Naive B cell (primary cell): Measurements from ENCODE around the gene CORO1A. TPM values are rescaled to one million over a fixed set of nuclear protein-coding genes. Genes with fewer than 3 reads are reported as not detected.
A peak's percentile ranks its signal among the peaks of the same experiment; 100 is the strongest.
"Not testable (repeated sequence)": the region's sequence is repeated elsewhere in the genome, so short reads cannot be mapped to it uniquely, and the experiment has no call there.

ENCODE experiments used
- ATAC-seq, 2 donors: fragments of 150-1000 bp; cut with Tn5 transposase; 2 replicates each; pipeline ENCODE4 v1.10.0; 2021; ENCODE audit warnings: low read depth in 2 of 2, mild to moderate bottlenecking in 2 of 2, moderate library complexity in 2 of 2
- DNase-seq: peaks from one replicate; pipeline ENCODE4 v3.0.0; 2022
- H3K27ac Mint-ChIP-seq, 6 donors: one replicate each; pipeline ENCODE4 v1.8.0; 2020 to 2022; ENCODE audit warnings: mild to moderate bottlenecking in 6 of 6, mixed read lengths in 6 of 6, moderate library complexity in 5 of 6, inconsistent platforms in 2 of 6
- H3K27me3 Mint-ChIP-seq, 3 donors: one replicate each; pipeline ENCODE4 v1.8.0; 2021 to 2022; ENCODE audit warnings: mixed read lengths in 3 of 3, mild to moderate bottlenecking in 1 of 3
- H3K36me3 Mint-ChIP-seq, 2 donors: one replicate each; pipeline ENCODE4 v1.8.0; 2020 to 2022; ENCODE audit warnings: mixed read lengths in 2 of 2, inconsistent platforms in 1 of 2, mild to moderate bottlenecking in 1 of 2
- H3K4me1 Mint-ChIP-seq, 3 donors: one replicate each; pipeline ENCODE4 v1.8.0; 2020 to 2022; ENCODE audit warnings: mixed read lengths in 3 of 3, inconsistent platforms in 1 of 3, mild to moderate bottlenecking in 1 of 3, moderate library complexity in 1 of 3
- H3K4me3 Mint-ChIP-seq, 8 donors: one replicate each; pipeline ENCODE4 v1.8.0; 2020 to 2022; ENCODE audit warnings: mild to moderate bottlenecking in 8 of 8, mixed read lengths in 8 of 8, moderate library complexity in 8 of 8, inconsistent platforms in 2 of 8
- H3K9me3 Mint-ChIP-seq, 7 donors: one replicate each; pipeline ENCODE4 v1.8.0; 2020 to 2022; ENCODE audit warnings: mixed read lengths in 7 of 7, mild to moderate bottlenecking in 5 of 7, inconsistent platforms in 2 of 7, moderate library complexity in 1 of 7
- polyA plus RNA-seq, 6 donors: library from polyadenylated mRNA; unstranded; fragments of 300-500 nt; fragmentation: Illumina TruSeq; gene quantifications; one replicate each; pipeline ENCODE4 v1.2.3, GENCODE V29; 2021; ENCODE audit warnings: low read depth in 6 of 6

Gene CORO1A
- polyA plus RNA-seq, 6 donors from 2014 or later: 945 to 1,368 (median 1,199) TPM

GRCh38 chr16:30149250-30149930, 34.0 kb upstream of the CORO1A start:
- H3K9me3 Mint-ChIP-seq: peaks cover 0 to 19% (median 7%) of the 10 kb centered on the region in 7 donors
- H3K4me3 Mint-ChIP-seq: no peak overlapping the region
- H3K27me3 Mint-ChIP-seq: no peaks in the 10 kb centered on the region
- no peak for ATAC-seq
- DNase-seq: no peak
- H3K36me3 Mint-ChIP-seq: peaks cover 0 to 5% of the 10 kb centered on the region in 2 donors
- peaks cover 2 to 7% (median 6%) of the 10 kb centered on the region in 3 donors for H3K4me1 Mint-ChIP-seq
- H3K27ac Mint-ChIP-seq: peak overlapping the region in 1 of 6 donors; percentile 15

DNA sequence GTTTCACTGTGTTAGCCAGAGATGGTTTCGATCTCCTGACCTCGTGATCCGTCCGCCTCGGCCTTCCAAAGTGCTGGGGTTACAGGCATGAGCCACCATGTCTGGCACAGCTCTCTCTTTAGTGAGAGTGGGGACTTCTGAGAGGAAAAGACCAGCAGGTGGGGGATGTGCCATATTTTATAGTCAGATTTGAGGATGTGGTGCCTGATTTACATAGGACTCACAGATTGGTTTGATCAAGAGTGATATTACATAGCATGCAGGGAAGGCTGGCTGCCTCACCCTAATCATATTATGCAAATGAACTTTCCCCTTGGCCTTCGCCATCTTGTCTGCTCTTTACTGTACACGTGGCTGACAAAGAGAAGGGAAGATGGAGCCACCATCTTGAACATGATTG, 32.3 kb upstream of the CORO1A start:
- no peaks in the 10 kb centered on the region for H3K27me3 Mint-ChIP-seq
- H3K4me3 Mint-ChIP-seq: peak overlapping the region in 1 of 8 donors; percentile 20
- H3K27ac Mint-ChIP-seq: peak overlapping the region in 1 of 6 donors; percentile 62
- ATAC-seq (peak; percentile 41 to 49), DNase-seq (no peak)
- peaks cover 0 to 7% (median 6%) of the 10 kb centered on the region in 3 donors for H3K4me1 Mint-ChIP-seq
- peaks cover 0 to 5% of the 10 kb centered on the region in 2 donors for H3K36me3 Mint-ChIP-seq
- H3K9me3 Mint-ChIP-seq: peaks cover 0 to 19% (median 7%) of the 10 kb centered on the region in 7 donors

DNA sequence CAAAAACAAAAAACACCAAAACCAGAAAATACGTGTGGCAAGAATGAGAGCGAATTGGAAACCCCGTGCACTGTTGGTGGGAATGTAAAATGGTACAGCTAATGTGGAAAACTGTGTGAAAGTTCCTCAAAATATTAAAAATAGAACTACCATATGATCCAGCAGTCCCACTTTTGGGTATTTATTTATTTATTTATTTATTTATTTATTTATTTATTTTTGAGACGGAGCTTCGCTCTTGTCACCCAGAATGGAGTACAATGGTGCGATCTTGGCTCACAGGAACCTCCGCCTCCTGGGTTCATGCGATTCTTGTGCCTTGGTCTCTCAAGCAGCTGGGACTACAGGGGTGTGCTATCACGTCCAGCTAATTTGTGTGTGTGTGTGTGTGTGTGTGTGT, 30.9 kb upstream of the CORO1A start:
- H3K27ac Mint-ChIP-seq: no peak overlapping the region
- DNase-seq (no peak), ATAC-seq (no peak)
- peaks cover 0 to 7% (median 6%) of the 10 kb centered on the region in 3 donors for H3K4me1 Mint-ChIP-seq
- peaks cover 0 to 19% (median 7%) of the 10 kb centered on the region in 7 donors for H3K9me3 Mint-ChIP-seq
- no peaks in the 10 kb centered on the region for H3K27me3 Mint-ChIP-seq
- H3K36me3 Mint-ChIP-seq: peaks cover 0 to 5% of the 10 kb centered on the region in 2 donors
- no peak overlapping the region for H3K4me3 Mint-ChIP-seq

DNA sequence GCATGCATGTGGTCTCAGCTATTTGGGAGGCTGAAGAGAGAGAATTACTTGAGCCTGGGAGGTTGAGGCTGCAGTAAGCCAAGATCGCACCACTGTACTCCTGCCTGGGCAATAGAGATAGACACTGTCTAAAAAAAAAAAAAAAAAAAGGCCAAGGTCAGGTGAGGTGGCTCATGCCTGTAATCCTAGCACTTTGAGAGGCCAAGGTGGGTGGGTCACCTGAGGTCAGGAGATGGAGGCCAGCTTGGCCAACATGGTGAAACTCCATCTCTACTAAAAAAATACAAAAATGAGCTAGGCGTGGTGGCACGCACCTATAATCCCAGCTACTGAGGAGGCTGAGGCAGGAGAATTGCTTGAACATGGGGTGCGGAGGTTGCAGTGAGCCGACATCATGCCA, 28.2 kb upstream of the CORO1A start:
- Mint-ChIP-seq H3K4me3 (no peak overlapping the region), H3K36me3 (no peaks in the 10 kb centered on the region), H3K9me3 (peaks cover 0 to 5% (median 2%) of the 10 kb centered on the region in 7 donors), H3K4me1 (peaks cover 0 to 7% (median 6%) of the 10 kb centered on the region in 3 donors), H3K27me3 (no peaks in the 10 kb centered on the region), H3K27ac (peak overlapping the region in 1 of 6 donors; percentile 24)
- DNase-seq (no peak), ATAC-seq (no peak)

DNA sequence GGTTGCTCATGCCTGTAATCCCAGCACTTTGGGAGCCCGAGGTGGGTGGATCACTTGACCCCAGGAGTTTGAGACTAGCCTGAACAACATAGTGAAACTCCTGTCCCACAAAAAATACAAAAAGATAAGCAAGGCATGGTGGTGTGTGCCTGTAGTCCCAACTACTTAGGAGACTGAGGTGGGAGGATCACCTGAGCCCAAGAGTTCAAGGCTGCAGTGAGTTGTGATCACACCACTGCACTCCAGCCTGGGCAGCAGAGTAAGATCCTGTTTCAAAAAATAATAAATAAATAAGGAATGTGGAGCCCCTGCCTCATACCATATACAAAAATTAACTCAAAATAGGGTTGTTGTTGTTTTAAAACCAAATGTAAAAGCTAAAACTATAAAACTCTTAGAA, 26.2 kb upstream of the CORO1A start:
- no peaks in the 10 kb centered on the region for H3K9me3 Mint-ChIP-seq
- H3K4me1 Mint-ChIP-seq: no peaks in the 10 kb centered on the region
- peak overlapping the region in 1 of 6 donors; percentile 32 for H3K27ac Mint-ChIP-seq
- no peak overlapping the region for H3K4me3 Mint-ChIP-seq
- no peaks in the 10 kb centered on the region for H3K36me3 Mint-ChIP-seq
- no peaks in the 10 kb centered on the region for H3K27me3 Mint-ChIP-seq
- ATAC-seq (no peak), DNase-seq (no peak)

- Mint-ChIP-seq H3K27ac (peak overlapping the region in 2 of 6 donors; percentile 65 to 77), H3K4me1 (peaks cover 25 to 40% (median 29%) of the 10 kb centered on the region in 3 donors), H3K4me3 (no peak overlapping the region), H3K36me3 (no peaks in the 10 kb centered on the region), H3K9me3 (no peaks in the 10 kb centered on the region), H3K27me3 (no peaks in the 10 kb centered on the region)
- ATAC-seq (no peak), DNase-seq (no peak)
These were observed 19.9 kb upstream of the CORO1A start for GRCh38 chr16:30163538-30163937.

- Mint-ChIP-seq H3K4me1 (peaks cover 25 to 40% (median 29%) of the 10 kb centered on the region in 3 donors), H3K9me3 (no peaks in the 10 kb centered on the region), H3K27me3 (no peaks in the 10 kb centered on the region), H3K4me3 (peak overlapping the region; percentile 3 to 93 (median 74)), H3K27ac (peak overlapping the region in 5 of 6 donors; percentile 13 to 86 (median 81)), H3K36me3 (no peaks in the 10 kb centered on the region)
- DNase-seq: peak; percentile 71
- peak; percentile 100 for ATAC-seq
These were observed 17.1 kb upstream of the CORO1A start for GRCh38 chr16:30166202-30166902.

- peaks cover 25 to 37% (median 29%) of the 10 kb centered on the region in 3 donors for H3K4me1 Mint-ChIP-seq
- H3K27ac Mint-ChIP-seq, H3K36me3 Mint-ChIP-seq, H3K27me3 Mint-ChIP-seq, DNase-seq, ATAC-seq, H3K4me3 Mint-ChIP-seq, H3K9me3 Mint-ChIP-seq: not testable (repeated sequence)
These were observed 14.7 kb upstream of the CORO1A start for GRCh38 chr16:30168746-30169145.

- peaks cover 25 to 36% (median 29%) of the 10 kb centered on the region in 3 donors for H3K4me1 Mint-ChIP-seq
- not testable (repeated sequence) for H3K27ac Mint-ChIP-seq, ATAC-seq, H3K9me3 Mint-ChIP-seq, DNase-seq, H3K36me3 Mint-ChIP-seq, H3K27me3 Mint-ChIP-seq, H3K4me3 Mint-ChIP-seq
These were observed 14.0 kb upstream of the CORO1A start for GRCh38 chr16:30169416-30169815.

DNA sequence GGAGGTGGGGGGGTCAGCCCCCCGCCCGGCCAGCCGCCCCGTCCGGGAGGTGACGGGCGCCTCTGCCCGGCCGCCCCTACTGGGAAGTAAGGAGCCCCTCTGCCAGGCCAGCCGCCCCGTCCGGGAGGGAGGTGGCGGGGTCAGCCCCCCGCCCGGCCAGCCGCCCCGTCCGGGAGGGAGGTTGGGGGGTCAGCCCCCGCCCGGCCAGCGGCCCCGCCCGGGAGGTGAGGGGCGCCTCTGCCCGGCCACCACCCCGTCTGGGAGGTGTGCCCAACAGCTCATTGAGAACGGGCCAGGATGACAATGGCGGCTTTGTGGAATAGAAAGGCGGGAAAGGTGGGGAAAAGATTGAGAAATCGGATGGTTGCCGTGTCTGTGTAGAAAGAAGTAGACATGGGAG, 13.3 kb upstream of the CORO1A start:
- DNase-seq, H3K36me3 Mint-ChIP-seq, ATAC-seq, H3K27me3 Mint-ChIP-seq, H3K9me3 Mint-ChIP-seq, H3K27ac Mint-ChIP-seq, H3K4me3 Mint-ChIP-seq: not testable (repeated sequence)
- H3K4me1 Mint-ChIP-seq: peaks cover 20 to 29% (median 23%) of the 10 kb centered on the region in 3 donors

DNA sequence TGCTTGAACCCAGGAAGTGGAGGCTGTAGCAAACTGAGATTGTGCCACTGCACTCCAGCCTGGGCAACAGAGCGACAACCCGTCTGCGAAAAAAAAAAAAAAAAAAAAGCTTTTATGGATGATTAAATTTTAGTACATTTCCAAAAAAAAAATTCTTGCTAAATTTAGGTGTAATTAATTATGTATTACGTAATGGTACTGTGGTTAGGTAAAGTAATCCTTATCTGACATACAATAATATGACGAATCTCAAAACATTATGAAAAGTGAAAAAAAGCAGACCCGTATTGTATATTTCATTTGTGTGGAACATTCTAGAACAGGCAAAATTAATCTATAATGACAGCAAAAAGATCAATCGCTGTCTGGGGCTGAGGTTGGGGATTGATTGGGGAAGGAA, 10.3 kb upstream of the CORO1A start:
- DNase-seq (no peak), ATAC-seq (no peak)
- no peaks in the 10 kb centered on the region for H3K36me3 Mint-ChIP-seq
- H3K9me3 Mint-ChIP-seq: no peaks in the 10 kb centered on the region
- peaks cover 0 to 6% (median 0%) of the 10 kb centered on the region in 3 donors for H3K4me1 Mint-ChIP-seq
- H3K27ac Mint-ChIP-seq: peak overlapping the region in 2 of 6 donors; percentile 27 to 37
- H3K4me3 Mint-ChIP-seq: no peak overlapping the region
- H3K27me3 Mint-ChIP-seq: no peaks in the 10 kb centered on the region

DNA sequence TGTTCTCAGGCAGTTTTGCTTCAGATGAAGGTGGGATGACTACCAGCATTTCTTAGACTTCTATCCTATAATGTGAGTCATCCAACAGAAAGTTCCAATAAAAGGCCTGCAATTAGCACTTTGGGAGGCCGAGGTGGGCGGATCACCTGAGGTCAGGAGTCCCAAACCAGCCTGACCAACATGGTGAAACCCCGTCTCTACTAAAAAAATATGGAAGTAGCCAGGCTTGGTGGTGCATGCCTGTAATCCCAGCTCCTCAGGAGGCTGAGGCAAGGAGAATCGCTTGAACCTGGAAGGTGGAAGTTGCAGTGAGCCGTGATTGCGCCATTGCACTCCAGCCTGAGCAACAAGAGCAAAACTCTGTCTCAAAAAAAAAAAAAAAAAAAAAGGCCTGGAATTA, 6.5 kb upstream of the CORO1A start:
- H3K4me1 Mint-ChIP-seq, H3K9me3 Mint-ChIP-seq, H3K27me3 Mint-ChIP-seq, DNase-seq, H3K27ac Mint-ChIP-seq, ATAC-seq, H3K36me3 Mint-ChIP-seq: not testable (repeated sequence)
- peak overlapping the region in 1 of 8 donors; percentile 5 for H3K4me3 Mint-ChIP-seq

- Mint-ChIP-seq H3K27ac (no peak overlapping the region), H3K27me3 (no peaks in the 10 kb centered on the region), H3K4me1 (peaks cover 6 to 14% (median 11%) of the 10 kb centered on the region in 3 donors), H3K36me3 (peaks cover 0 to 2% of the 10 kb centered on the region in 2 donors), H3K9me3 (no peaks in the 10 kb centered on the region), H3K4me3 (peak overlapping the region in 1 of 8 donors; percentile 18)
- ATAC-seq (no peak), DNase-seq (no peak)
These were observed 4.2 kb upstream of the CORO1A start for GRCh38 chr16:30179195-30179594.

DNA sequence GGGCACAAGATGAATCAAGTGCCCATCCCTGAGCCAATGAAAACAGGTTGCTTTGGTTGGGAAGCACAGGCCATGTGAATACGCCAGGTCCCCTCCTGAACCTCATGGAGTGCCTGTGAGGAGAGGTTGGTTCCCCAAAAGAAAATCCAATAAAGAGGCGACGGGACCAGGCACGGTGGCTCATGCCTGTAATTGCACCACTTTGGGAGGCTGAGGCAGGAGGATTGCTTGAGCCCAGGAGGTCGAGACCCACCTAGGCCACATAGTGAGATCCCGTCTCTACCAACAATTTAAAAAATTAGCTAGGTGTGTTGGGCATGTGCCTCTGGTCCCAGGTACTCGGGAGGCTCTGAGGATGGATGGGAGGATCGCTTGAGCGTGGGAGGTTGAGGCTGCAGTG, 3.5 kb upstream of the CORO1A start:
- Mint-ChIP-seq H3K9me3 (no peaks in the 10 kb centered on the region), H3K27ac (peak overlapping the region in 1 of 6 donors; percentile 74), H3K36me3 (peaks cover 0 to 9% of the 10 kb centered on the region in 2 donors), H3K27me3 (no peaks in the 10 kb centered on the region), H3K4me1 (peaks cover 12 to 18% (median 18%) of the 10 kb centered on the region in 3 donors), H3K4me3 (no peak overlapping the region)
- ATAC-seq (no peak), DNase-seq (no peak)
